AG04449 (cell line): ENCODE data around the gene TSPAN11.
A peak's percentile ranks its signal among the peaks of the same experiment; 100 is the strongest.

ENCODE experiments used
- CTCF ChIA-PET: fragments of 350-600 bp; formaldehyde crosslinking; extraction: SDS; loops from one replicate; lab custom pipeline; 2021; ENCODE audit warnings: antibody characterized with exemption; lab: Yijun Ruan, JAX
- POLR2A ChIA-PET: fragments of 400-600, 350-600 bp; formaldehyde crosslinking; extraction: SDS; loops from one replicate; lab custom pipeline; 2020; ENCODE audit warnings: antibody characterized with exemption, inconsistent platforms; lab: Yijun Ruan, JAX
- DNase-seq: peaks from one replicate; pipeline ENCODE4 v3.0.0-alpha.2; 2010; ENCODE audit warnings: low read depth, low spot score
- H3K4me3 ChIP-seq: 2 replicates; pipeline ENCODE4 v1.5.1; 2011; ENCODE audit warnings: low read depth, mild to moderate bottlenecking, control low read depth, low read length
- CTCF ChIP-seq: IDR thresholded peaks from one replicate; pipeline ENCODE4 v1.5.1; 2011; ENCODE audit warnings: mild to moderate bottlenecking, moderate library complexity, low read length, control low read depth, inconsistent platforms; ENCODE audit not compliant: insufficient read depth; ENCODE audit errors: missing control alignments

The TSPAN11 gene

GRCh38 chr12:30923057-30923456, 3.5 kb upstream of the TSPAN11 start:
- ChIA-PET POLR2A (no interaction called here), CTCF (no interaction called here)
- H3K4me3 ChIP-seq = no peak overlapping the region
- DNase-seq = no peak
- TF ChIP-seq CTCF = no peak

GRCh38 chr12:30925607-30926242, 823 bp upstream of the TSPAN11 start:
- peak overlapping the region; percentile 45 for H3K4me3 ChIP-seq
- no peak for DNase-seq
- POLR2A ChIA-PET = no interaction called here
- no peak for TF ChIP-seq CTCF
- CTCF ChIA-PET = no interaction called here

- DNase-seq = no peak
- CTCF ChIA-PET = interaction anchor here (1.0 kb wide), 1 partner anchor 76 kb away, joined by 3 read pairs; no protein-coding TSS in a partner anchor
- no peak for TF ChIP-seq CTCF
- no peak overlapping the region for H3K4me3 ChIP-seq
- POLR2A ChIA-PET = no interaction called here
Measured at GRCh38 chr12:30927222-30927611, 669 bp downstream of the TSPAN11 start.

GRCh38 chr12:30928356-30929244, 2.1 kb downstream of the TSPAN11 start:
- no peak overlapping the region for H3K4me3 ChIP-seq
- no peak for TF ChIP-seq CTCF
- DNase-seq = no peak
- CTCF ChIA-PET = interaction anchor here (0.7 kb wide), 1 partner anchor 22 kb away, joined by 3 read pairs; no protein-coding TSS in a partner anchor
- POLR2A ChIA-PET = no interaction called here

- DNase-seq = no peak
- no peak overlapping the region for H3K4me3 ChIP-seq
- CTCF ChIA-PET = no interaction called here
- no peak for TF ChIP-seq CTCF
- POLR2A ChIA-PET = no interaction called here
Measured at GRCh38 chr12:30930238-30930637, 3.7 kb downstream of the TSPAN11 start.

GRCh38 chr12:30930641-30931040, 4.1 kb downstream of the TSPAN11 start:
- POLR2A ChIA-PET = no interaction called here

More at GRCh38 chr12:30930641-30931040, 4.1 kb downstream of the TSPAN11 start:
- no peak for TF ChIP-seq CTCF
- CTCF ChIA-PET = no interaction called here
- no peak for DNase-seq
- H3K4me3 ChIP-seq = no peak overlapping the region
